Body of pancreas (tissue), 4 donors: ENCODE measurements around the gene PPP1R15B. TPM values are rescaled to one million over a fixed set of nuclear protein-coding genes. Genes with fewer than 3 reads are reported as not detected.

Experiments used
- ATAC-seq: fragments of 150-250 bp; one replicate; pipeline ENCODE4 v1.9.1; 2016
- DNase-seq, 4 donors: peaks; one replicate each; pipeline ENCODE4 v3.0.0-alpha.2; 2019
- H3K27ac ChIP-seq, 4 donors: fragments of 200-600 bp; sonication (generic); 1 replicate in 3 of 4; 2 replicates in 1 of 4; pipeline versions ENCODE4 v1.5.1 to v1.6.1; 2016 to 2019; ENCODE audit warnings: mild to moderate bottlenecking in 1 of 4, mixed read lengths in 1 of 4, moderate library complexity in 1 of 4
- H3K27me3 ChIP-seq, 2 donors: fragments of 200-600 bp; sonication (generic); one replicate each; pipeline ENCODE4 v1.6.0; 2016; ENCODE audit warnings: mild to moderate bottlenecking in 1 of 2
- H3K36me3 ChIP-seq, 2 donors: fragments of 200-600 bp; sonication (generic); replicated peaks in 1 of 2; 2 replicates each; pipeline ENCODE4 v1.5.1; 2016; ENCODE audit warnings: low read depth in 2 of 2; ENCODE audit not compliant: insufficient read depth in 1 of 2
- H3K4me1 ChIP-seq: fragments of 200-600 bp; sonication (generic); one replicate; pipeline ENCODE4 v1.6.0; 2016
- H3K4me3 ChIP-seq, 2 donors: fragments of 200-600 bp; sonication (generic); 1 replicate in 1 of 2; 2 replicates in 1 of 2; pipeline ENCODE4 v1.5.1; 2016 to 2019
- H3K9me3 ChIP-seq, 3 donors: fragments of 200-600 bp; sonication (generic); 1 replicate in 2 of 3; 2 replicates in 1 of 3; pipeline ENCODE4 v1.5.1; 2016
- POLR2A ChIP-seq, 3 donors: fragments of 450-650 bp; IDR thresholded peaks; one replicate each; pipeline ENCODE4 v1.6.1; 2016; ENCODE audit warnings: antibody characterized with exemption in 3 of 3, mild to moderate bottlenecking in 2 of 3
- WGBS, 2 donors: methylation state at CpG; one replicate each; pipeline ENCODE4 v1.1.5; 2017; 5-methylcytosine and 5-hydroxymethylcytosine counted together
- intact Hi-C: fragments of 100-400 bp; cut with DNase I; formaldehyde crosslinking; loops from one replicate; pipeline ENCODE4 v1.15.1; 2023
- total RNA-seq, 2 donors: library from RNA; depleted of rRNA; stranded (reverse); fragments of >200 nt; gene quantifications; one replicate each; pipeline ENCODE4 v1.1.0, GENCODE V29; 2016
- TF ChIP-seq, protein P1 (sequence below), 7 experiments: fragments of 450-650 bp in 4 of 7; fragments of 200-600 bp in 3 of 7; sonication (generic) in 3 of 7; IDR thresholded peaks; one replicate each; pipeline ENCODE4 v1.5.1; 2016 to 2019; ENCODE audit warnings: antibody characterized with exemption in 7 of 7

Gene PPP1R15B
- total RNA-seq, 2 donors from 2014 or later, result 32.9 to 34.3 TPM

DNA sequence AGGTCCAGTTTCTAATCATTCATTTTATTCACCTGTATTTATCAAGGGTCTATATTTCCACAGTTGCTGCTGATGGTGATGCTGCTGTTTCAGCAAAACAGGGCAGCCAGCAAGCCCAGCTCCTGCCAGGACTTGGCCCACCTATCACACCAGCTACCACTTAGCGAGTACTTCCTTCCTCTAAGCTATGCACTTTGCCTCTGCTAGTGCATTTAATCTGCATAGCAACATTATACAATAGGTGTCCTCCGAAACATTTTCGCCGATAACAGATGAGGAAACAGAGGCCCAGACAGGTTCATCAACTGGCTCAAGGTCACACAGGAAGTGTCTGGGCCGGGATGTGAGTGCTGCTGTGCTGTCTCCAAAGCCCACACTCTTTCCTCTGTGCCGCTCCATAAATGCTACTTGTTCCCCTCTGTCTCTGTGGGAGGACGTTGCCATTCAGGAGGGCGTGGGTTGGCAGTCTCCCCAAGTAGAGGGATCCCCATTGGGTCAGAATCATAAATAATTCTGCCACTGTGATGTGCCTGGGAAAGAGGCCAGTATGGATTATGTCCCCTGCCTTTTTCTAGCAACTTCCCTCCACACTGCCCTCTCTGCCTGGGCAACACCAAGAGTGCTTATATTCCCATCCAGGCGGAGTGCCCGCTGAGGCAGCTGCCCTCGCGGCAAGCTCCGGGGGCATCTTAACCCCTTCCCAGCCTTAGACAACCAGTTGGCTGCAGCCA is 42.5 kb downstream of the PPP1R15B start:
- TF ChIP-seq, protein P1, sequence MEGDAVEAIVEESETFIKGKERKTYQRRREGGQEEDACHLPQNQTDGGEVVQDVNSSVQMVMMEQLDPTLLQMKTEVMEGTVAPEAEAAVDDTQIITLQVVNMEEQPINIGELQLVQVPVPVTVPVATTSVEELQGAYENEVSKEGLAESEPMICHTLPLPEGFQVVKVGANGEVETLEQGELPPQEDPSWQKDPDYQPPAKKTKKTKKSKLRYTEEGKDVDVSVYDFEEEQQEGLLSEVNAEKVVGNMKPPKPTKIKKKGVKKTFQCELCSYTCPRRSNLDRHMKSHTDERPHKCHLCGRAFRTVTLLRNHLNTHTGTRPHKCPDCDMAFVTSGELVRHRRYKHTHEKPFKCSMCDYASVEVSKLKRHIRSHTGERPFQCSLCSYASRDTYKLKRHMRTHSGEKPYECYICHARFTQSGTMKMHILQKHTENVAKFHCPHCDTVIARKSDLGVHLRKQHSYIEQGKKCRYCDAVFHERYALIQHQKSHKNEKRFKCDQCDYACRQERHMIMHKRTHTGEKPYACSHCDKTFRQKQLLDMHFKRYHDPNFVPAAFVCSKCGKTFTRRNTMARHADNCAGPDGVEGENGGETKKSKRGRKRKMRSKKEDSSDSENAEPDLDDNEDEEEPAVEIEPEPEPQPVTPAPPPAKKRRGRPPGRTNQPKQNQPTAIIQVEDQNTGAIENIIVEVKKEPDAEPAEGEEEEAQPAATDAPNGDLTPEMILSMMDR (IDR thresholded peaks at IDR 0.05), result no peak
- no peak for TF ChIP-seq POLR2A (IDR thresholded peaks at IDR 0.05)
- no peaks in the 10 kb centered on the region for H3K9me3 ChIP-seq
- H3K4me3 ChIP-seq, result no peak overlapping the region
- 60 to 81% methylated on average over 13 of the region's 13 CpGs for WGBS, 2 donors
- no peak overlapping the region for H3K27ac ChIP-seq
- no peaks in the 10 kb centered on the region for H3K27me3 ChIP-seq
- H3K36me3 ChIP-seq, result no peaks in the 10 kb centered on the region
- H3K4me1 ChIP-seq, result peaks cover under 1% of the 10 kb centered on the region
- intact Hi-C loops, result loop anchor here (5.0 to 10.0 kb wide), 2 partner anchors 207 to 504 kb away; partner anchors contain the start of gene SNRPE
- ATAC-seq, result no peak
- DNase-seq, result no peak

GRCh38 chr1:204367956-204368355 is 43.7 kb downstream of the PPP1R15B start:
- no peaks in the 10 kb centered on the region for H3K27me3 ChIP-seq
- 78 to 84% methylated on average over 10 of the region's 10 CpGs for WGBS, 2 donors
- TF ChIP-seq, protein P1 (IDR thresholded peaks at IDR 0.05), result no peak
- TF ChIP-seq POLR2A (IDR thresholded peaks at IDR 0.05), result no peak
- H3K9me3 ChIP-seq, result no peaks in the 10 kb centered on the region
- ATAC-seq, result no peak
- no peak for DNase-seq
- H3K4me3 ChIP-seq, result no peak overlapping the region
- H3K4me1 ChIP-seq, result peaks cover 12% of the 10 kb centered on the region
- no peak overlapping the region for H3K27ac ChIP-seq
- no peaks in the 10 kb centered on the region for H3K36me3 ChIP-seq
- intact Hi-C loops, result loop anchor here (5.0 to 10.0 kb wide), 2 partner anchors 206 to 503 kb away; partner anchors contain the start of gene SNRPE

GRCh38 chr1:204367193-204367858 is 44.3 kb downstream of the PPP1R15B start:
- no peaks in the 10 kb centered on the region for H3K27me3 ChIP-seq
- H3K4me1 ChIP-seq, result peaks cover 15% of the 10 kb centered on the region
- WGBS, 2 donors, result 80 to 87% methylated on average over 16 of the region's 16 CpGs
- H3K4me3 ChIP-seq, result no peak overlapping the region
- H3K9me3 ChIP-seq, result no peaks in the 10 kb centered on the region
- DNase-seq (no peak), ATAC-seq (no peak)
- no peaks in the 10 kb centered on the region for H3K36me3 ChIP-seq
- no peak overlapping the region for H3K27ac ChIP-seq
- TF ChIP-seq POLR2A (IDR thresholded peaks at IDR 0.05), result no peak
- TF ChIP-seq, protein P1 (IDR thresholded peaks at IDR 0.05), result no peak
- intact Hi-C loops, result loop anchor here (5.0 to 10.0 kb wide), 2 partner anchors 205 to 503 kb away; partner anchors contain the start of gene SNRPE

DNA sequence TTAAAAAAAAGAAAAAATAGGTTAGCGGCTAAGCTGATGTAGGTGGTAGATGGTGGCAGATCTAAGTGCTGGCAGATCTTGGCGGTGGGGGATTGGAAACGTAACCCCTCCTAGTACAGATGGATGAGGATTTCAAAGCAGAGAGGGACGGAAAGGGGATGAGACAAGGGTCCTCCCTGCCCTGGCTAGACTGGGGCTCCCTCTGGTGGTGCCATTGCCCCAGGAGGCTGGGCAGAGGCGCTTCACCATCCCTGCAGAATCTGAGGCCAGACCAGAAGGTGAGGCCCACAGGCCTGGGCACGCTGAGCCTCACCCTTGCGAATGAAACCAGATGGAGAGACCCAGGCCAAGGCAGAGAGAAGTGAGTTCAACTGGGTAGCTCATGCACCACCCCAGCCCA is 44.9 kb downstream of the PPP1R15B start:
- H3K27me3 ChIP-seq, result no peaks in the 10 kb centered on the region
- DNase-seq, result no peak
- WGBS, 2 donors, result 89 to 95% methylated on average over 6 to 7 of the region's 7 CpGs
- H3K36me3 ChIP-seq, result no peaks in the 10 kb centered on the region
- H3K4me3 ChIP-seq, result no peak overlapping the region
- intact Hi-C loops, result loop anchor here (5.0 to 10.0 kb wide), 2 partner anchors 204 to 502 kb away; partner anchors contain the start of gene SNRPE
- ATAC-seq, result no peak
- H3K27ac ChIP-seq, result no peak overlapping the region
- H3K9me3 ChIP-seq, result no peaks in the 10 kb centered on the region
- H3K4me1 ChIP-seq, result peaks cover 17% of the 10 kb centered on the region
- TF ChIP-seq, protein P1 (IDR thresholded peaks at IDR 0.05), result peak in 1 of 7 experiments; percentile 21
- no peak for TF ChIP-seq POLR2A (IDR thresholded peaks at IDR 0.05)
